Posterior cingulate gyrus (tissue), 11 donors: ENCODE data around the gene ZDHHC21.
A peak's percentile ranks its signal among the peaks of the same experiment; 100 is the strongest.
"Not testable (repeated sequence)": the region's sequence is repeated elsewhere in the genome, so short reads cannot be mapped to it uniquely, and the experiment has no call there.

Experiments used
- DNase-seq, 10 donors: peaks; one replicate each; pipeline versions ENCODE4 v3.0.0 to v3.0.0-alpha.2; 2020 to 2021; ENCODE audit warnings: mixed read lengths in 3 of 10
- intact Hi-C: fragments of 100-400 bp; cut with DNase I; formaldehyde crosslinking; loops from one replicate; pipeline ENCODE4 v1.15.1; 2023

Gene ZDHHC21

GRCh38 chr9:14687042-14687719, 6.1 kb downstream of the ZDHHC21 start:
- intact Hi-C loops = no loop called here
- DNase-seq = peak in 2 of 10 donors; percentile 60 to 67

GRCh38 chr9:14686168-14686567, 7.1 kb downstream of the ZDHHC21 start:
- no peak for DNase-seq
- intact Hi-C loops = no loop called here

GRCh38 chr9:14682616-14683015, 10.6 kb downstream of the ZDHHC21 start:
- DNase-seq, intact Hi-C loops: not testable (repeated sequence)

GRCh38 chr9:14678776-14679175, 14.5 kb downstream of the ZDHHC21 start:
- intact Hi-C loops = no loop called here

GRCh38 chr9:14677872-14678271, 15.4 kb downstream of the ZDHHC21 start:
- DNase-seq = no peak
- intact Hi-C loops = no loop called here

More at GRCh38 chr9:14678776-14679175, 14.5 kb downstream of the ZDHHC21 start:
- no peak for DNase-seq

GRCh38 chr9:14677396-14677795, 15.8 kb downstream of the ZDHHC21 start:
- intact Hi-C loops = no loop called here

GRCh38 chr9:14674630-14675029, 18.6 kb downstream of the ZDHHC21 start:
- intact Hi-C loops = no loop called here
- DNase-seq = no peak

More at GRCh38 chr9:14677396-14677795, 15.8 kb downstream of the ZDHHC21 start:
- no peak for DNase-seq

GRCh38 chr9:14671377-14671776, 21.9 kb downstream of the ZDHHC21 start:
- intact Hi-C loops = no loop called here
- no peak for DNase-seq

- DNase-seq = no peak
- intact Hi-C loops = no loop called here
Observed at GRCh38 chr9:14670718-14671117, 22.5 kb downstream of the ZDHHC21 start.

- DNase-seq, intact Hi-C loops: not testable (repeated sequence)
Observed at GRCh38 chr9:14664022-14664421, 29.2 kb downstream of the ZDHHC21 start.

- intact Hi-C loops = no loop called here
- DNase-seq = peak in 4 of 10 donors; percentile 2 to 59 (median 41)
Observed at GRCh38 chr9:14662060-14662453, 31.2 kb downstream of the ZDHHC21 start.

- intact Hi-C loops = no loop called here
- no peak for DNase-seq
Observed at GRCh38 chr9:14661421-14662059, 31.7 kb downstream of the ZDHHC21 start.

GRCh38 chr9:14660721-14661120, 32.5 kb downstream of the ZDHHC21 start:
- intact Hi-C loops = no loop called here
- no peak for DNase-seq

GRCh38 chr9:14654932-14655331, 38.3 kb downstream of the ZDHHC21 start:
- no peak for DNase-seq
- intact Hi-C loops = loop anchor here (5.0 to 10.0 kb wide), 2 partner anchors 38 to 660 kb away; no protein-coding TSS in a partner anchor

GRCh38 chr9:14653511-14653910, 39.7 kb downstream of the ZDHHC21 start:
- DNase-seq = no peak
- intact Hi-C loops = loop anchor here (5.0 to 10.0 kb wide), 2 partner anchors 36 to 659 kb away; no protein-coding TSS in a partner anchor

GRCh38 chr9:14652729-14653377, 40.4 kb downstream of the ZDHHC21 start:
- intact Hi-C loops = loop anchor here (5.0 to 10.0 kb wide), 2 partner anchors 36 to 658 kb away; no protein-coding TSS in a partner anchor
- no peak for DNase-seq

- intact Hi-C loops = loop anchor here (5.0 to 10.0 kb wide), 2 partner anchors 33 to 656 kb away; no protein-coding TSS in a partner anchor
- no peak for DNase-seq
Observed at GRCh38 chr9:14650596-14650995, 42.6 kb downstream of the ZDHHC21 start.

- intact Hi-C loops = no loop called here
- DNase-seq = no peak
Observed at GRCh38 chr9:14645648-14646047, 47.6 kb downstream of the ZDHHC21 start.

- no peak for DNase-seq
- intact Hi-C loops = no loop called here
Observed at GRCh38 chr9:14640967-14641366, 52.3 kb downstream of the ZDHHC21 start.

- no peak for DNase-seq
- intact Hi-C loops = no loop called here
Observed at GRCh38 chr9:14640294-14640693, 52.9 kb downstream of the ZDHHC21 start.

- intact Hi-C loops = no loop called here
- DNase-seq = peak in 2 of 10 donors; percentile 51 to 62
Observed at GRCh38 chr9:14633906-14634565, 59.2 kb downstream of the ZDHHC21 start.
